Measurements from ENCODE around the gene SEMA3B. TPM values are rescaled to one million over a fixed set of nuclear protein-coding genes. Genes with fewer than 3 reads are reported as not detected.

SEMA3B gene
- total RNA-seq, 1 donor from 2014 or later = 5.4 TPM

DNA sequence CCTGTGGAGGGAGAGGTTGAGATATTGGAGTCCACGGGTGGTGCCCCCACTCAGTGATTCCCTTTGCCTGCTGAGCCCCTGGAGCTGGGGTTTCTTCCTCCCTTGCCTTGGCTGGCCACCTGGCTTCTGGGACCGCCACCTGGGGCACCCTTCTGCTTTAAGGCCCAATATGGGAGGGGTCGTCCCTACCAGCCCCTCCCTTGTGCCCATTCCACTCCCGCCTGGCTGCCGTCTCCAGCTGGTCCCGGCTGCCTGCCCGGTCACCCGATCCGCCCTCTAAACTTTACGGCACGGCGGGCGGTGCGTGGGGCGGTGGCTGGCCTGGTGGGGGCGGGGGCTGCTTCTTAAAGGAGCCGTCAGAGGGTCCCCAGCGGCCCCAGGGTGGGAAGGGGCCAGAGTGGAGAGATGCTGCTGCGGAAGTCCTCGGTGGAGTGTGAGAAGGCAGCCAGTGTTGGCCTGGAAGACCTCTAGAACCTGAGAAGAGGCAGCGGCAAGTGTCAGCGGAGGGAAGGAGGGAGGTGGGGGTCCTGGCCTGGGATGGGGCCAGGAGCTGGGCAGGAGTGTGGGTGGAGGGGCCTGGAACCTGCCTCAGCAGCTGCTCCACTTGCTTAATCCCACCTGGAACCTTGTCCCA, 1.6 kb upstream of the SEMA3B start:
- no peak for DNase-seq
- Mint-ChIP-seq H3K9me3 (ENCODE audit: unreplicated experiment) (peaks cover 8% of the 10 kb centered on the region), H3K4me3 (ENCODE audit: unreplicated experiment) (no peak overlapping the region), H3K4me1 (ENCODE audit: low read depth, unreplicated experiment) (peaks cover 7% of the 10 kb centered on the region), H3K36me3 (ENCODE audit: unreplicated experiment) (no peaks in the 10 kb centered on the region), H3K27me3 (ENCODE audit: unreplicated experiment) (peaks cover 17% of the 10 kb centered on the region), H3K27ac (ENCODE audit: unreplicated experiment) (no peak overlapping the region)
- no peak for TF ChIP-seq CTCF (IDR thresholded peaks at IDR 0.05; ENCODE audit: partially characterized antibody, unreplicated experiment)

DNA sequence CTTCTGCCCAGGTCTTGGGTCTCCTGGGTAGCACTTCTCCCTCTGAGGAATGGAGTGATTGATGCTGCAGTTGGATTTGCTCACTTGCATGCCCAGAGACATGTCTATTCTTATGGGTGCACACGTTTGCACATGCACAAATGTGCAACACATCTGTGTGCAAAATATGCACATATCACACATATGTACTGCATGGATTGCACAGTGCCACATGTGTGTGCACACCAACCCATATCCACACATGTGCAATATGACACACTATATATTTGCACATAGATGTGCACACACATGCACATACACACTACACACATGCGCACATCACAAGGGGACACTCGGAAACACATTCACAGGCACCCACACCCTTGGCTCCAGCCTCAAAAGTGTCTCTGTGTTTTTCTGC, 671 bp upstream of the SEMA3B start:
- no peak for TF ChIP-seq CTCF (IDR thresholded peaks at IDR 0.05; ENCODE audit: partially characterized antibody, unreplicated experiment)
- H3K9me3 Mint-ChIP-seq (ENCODE audit: unreplicated experiment) = peaks cover 5% of the 10 kb centered on the region
- no peaks in the 10 kb centered on the region for H3K36me3 Mint-ChIP-seq (ENCODE audit: unreplicated experiment)
- H3K27me3 Mint-ChIP-seq (ENCODE audit: unreplicated experiment) = peaks cover 12% of the 10 kb centered on the region
- no peak overlapping the region for H3K27ac Mint-ChIP-seq (ENCODE audit: unreplicated experiment)
- H3K4me3 Mint-ChIP-seq (ENCODE audit: unreplicated experiment) = no peak overlapping the region
- H3K4me1 Mint-ChIP-seq (ENCODE audit: low read depth, unreplicated experiment) = peaks cover 9% of the 10 kb centered on the region
- no peak for DNase-seq

GRCh38 chr3:50269460-50269859, 513 bp downstream of the SEMA3B start:
- H3K9me3 Mint-ChIP-seq (ENCODE audit: unreplicated experiment) = peaks cover 6% of the 10 kb centered on the region
- H3K36me3 Mint-ChIP-seq (ENCODE audit: unreplicated experiment) = no peaks in the 10 kb centered on the region
- no peak for TF ChIP-seq CTCF (IDR thresholded peaks at IDR 0.05; ENCODE audit: partially characterized antibody, unreplicated experiment)
- peaks cover 12% of the 10 kb centered on the region for H3K27me3 Mint-ChIP-seq (ENCODE audit: unreplicated experiment)
- no peak for DNase-seq
- H3K4me3 Mint-ChIP-seq (ENCODE audit: unreplicated experiment) = no peak overlapping the region
- no peak overlapping the region for H3K27ac Mint-ChIP-seq (ENCODE audit: unreplicated experiment)
- H3K4me1 Mint-ChIP-seq (ENCODE audit: low read depth, unreplicated experiment) = peaks cover 9% of the 10 kb centered on the region

DNA sequence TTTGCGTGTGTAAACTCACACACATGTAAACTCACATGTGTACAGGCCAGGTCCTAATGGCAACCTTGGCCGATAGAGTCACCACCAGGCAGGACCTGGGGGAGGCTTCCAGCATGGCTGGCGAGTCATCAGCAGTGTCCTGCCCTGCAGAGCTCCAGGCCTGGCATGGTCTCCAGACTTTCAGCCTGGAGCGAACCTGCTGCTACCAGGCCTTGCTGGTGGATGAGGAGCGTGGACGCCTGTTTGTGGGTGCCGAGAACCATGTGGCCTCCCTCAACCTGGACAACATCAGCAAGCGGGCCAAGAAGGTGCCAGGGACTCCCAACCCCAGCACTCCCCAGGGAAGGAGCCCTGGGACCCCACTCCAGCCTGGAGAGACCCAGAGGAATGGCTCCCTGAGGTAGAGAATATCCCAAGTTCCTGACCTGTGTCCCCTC, 1.0 kb downstream of the SEMA3B start:
- TF ChIP-seq CTCF (IDR thresholded peaks at IDR 0.05; ENCODE audit: partially characterized antibody, unreplicated experiment) = no peak
- Mint-ChIP-seq H3K27ac (ENCODE audit: unreplicated experiment) (no peak overlapping the region), H3K4me1 (ENCODE audit: low read depth, unreplicated experiment) (peaks cover 9% of the 10 kb centered on the region), H3K36me3 (ENCODE audit: unreplicated experiment) (no peaks in the 10 kb centered on the region), H3K4me3 (ENCODE audit: unreplicated experiment) (no peak overlapping the region), H3K27me3 (ENCODE audit: unreplicated experiment) (peaks cover 14% of the 10 kb centered on the region), H3K9me3 (ENCODE audit: unreplicated experiment) (peaks cover 7% of the 10 kb centered on the region)
- no peak for DNase-seq

- Mint-ChIP-seq H3K4me1 (ENCODE audit: low read depth, unreplicated experiment) (peaks cover 9% of the 10 kb centered on the region), H3K36me3 (ENCODE audit: unreplicated experiment) (no peaks in the 10 kb centered on the region), H3K9me3 (ENCODE audit: unreplicated experiment) (peaks cover 7% of the 10 kb centered on the region), H3K27ac (ENCODE audit: unreplicated experiment) (no peak overlapping the region), H3K4me3 (ENCODE audit: unreplicated experiment) (no peak overlapping the region), H3K27me3 (ENCODE audit: unreplicated experiment) (peaks cover 18% of the 10 kb centered on the region)
- TF ChIP-seq CTCF (IDR thresholded peaks at IDR 0.05; ENCODE audit: partially characterized antibody, unreplicated experiment) = no peak
- DNase-seq = no peak
Observed at GRCh38 chr3:50270422-50271224, 1.7 kb downstream of the SEMA3B start.

All from glutamatergic neuron (in vitro differentiated cells).